Amniotic epithelial cell (primary cell): Measurements from ENCODE around the gene C17orf100.
"Not testable (repeated sequence)": the region's sequence is repeated elsewhere in the genome, so short reads cannot be mapped to it uniquely, and the experiment has no call there.

Source experiments
- DNase-seq: peaks from one replicate; pipeline ENCODE4 v3.0.0-alpha.2; 2010; ENCODE audit warnings: low read depth

C17orf100 gene

DNA sequence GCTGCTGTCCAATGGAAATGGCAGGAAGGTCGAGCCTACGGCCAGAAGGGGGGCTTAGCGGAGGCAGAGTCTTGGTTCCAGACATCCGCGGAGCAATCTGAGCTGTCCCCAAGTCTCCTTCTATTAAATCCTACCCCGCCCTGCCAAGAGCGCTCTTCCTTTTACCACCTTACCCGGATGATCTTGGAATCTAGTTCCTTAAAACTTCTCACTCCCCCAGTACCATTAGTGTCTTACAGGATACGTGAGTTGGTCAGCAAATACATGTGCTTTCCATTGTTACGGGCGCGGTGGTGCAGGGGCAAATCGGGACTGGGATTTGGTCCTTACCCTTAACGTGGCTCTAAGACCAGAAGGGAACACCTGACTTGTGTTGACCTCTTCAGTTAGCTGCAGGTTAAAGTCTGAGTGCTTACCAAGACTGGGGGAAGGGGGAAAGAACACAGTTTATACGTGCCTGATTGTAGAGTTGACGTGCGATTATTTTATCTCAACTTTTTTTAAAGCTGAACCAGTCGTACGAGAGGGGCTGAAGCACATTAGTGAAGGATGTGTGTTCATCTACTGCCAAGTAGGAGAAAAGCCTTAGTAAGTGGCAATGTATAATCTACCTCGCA, 10.2 kb upstream of the C17orf100 start:
- DNase-seq: no peak

- DNase-seq: no peak
These were observed 9.0 kb upstream of the C17orf100 start for GRCh38 chr17:6642592-6642991.

DNA sequence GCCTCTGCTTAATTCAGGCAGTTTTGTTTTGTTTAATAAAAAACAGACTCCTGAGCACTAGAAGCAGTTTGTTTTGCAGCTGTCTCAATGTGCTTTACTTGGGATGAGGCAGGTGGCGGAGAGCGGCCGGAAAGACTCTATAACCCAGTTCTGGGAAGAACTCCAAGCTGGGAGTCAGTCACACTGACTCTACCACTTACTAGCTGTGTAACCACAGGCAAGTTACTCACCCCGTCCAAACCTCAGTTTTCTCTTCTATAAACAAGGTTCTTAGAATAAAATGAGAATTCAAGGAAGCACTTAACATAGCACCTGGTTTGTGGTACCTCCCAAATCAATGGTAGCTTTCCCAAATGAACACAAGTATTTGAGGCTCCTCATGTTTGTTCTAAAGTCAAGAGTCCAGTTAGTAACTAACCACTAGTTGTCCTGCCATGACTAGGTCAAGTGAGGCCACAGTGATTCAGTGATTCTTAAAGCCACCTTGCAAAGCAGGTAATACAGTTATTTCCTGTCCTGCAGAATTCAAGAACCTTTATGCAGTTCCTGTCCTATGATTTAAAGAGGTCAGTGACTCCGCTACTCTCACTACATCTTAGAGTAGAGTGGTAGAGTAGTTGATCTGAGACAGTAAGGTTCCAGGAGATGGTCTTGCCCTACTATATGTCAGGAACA, 8.0 kb upstream of the C17orf100 start:
- DNase-seq: peak; percentile 90

DNA sequence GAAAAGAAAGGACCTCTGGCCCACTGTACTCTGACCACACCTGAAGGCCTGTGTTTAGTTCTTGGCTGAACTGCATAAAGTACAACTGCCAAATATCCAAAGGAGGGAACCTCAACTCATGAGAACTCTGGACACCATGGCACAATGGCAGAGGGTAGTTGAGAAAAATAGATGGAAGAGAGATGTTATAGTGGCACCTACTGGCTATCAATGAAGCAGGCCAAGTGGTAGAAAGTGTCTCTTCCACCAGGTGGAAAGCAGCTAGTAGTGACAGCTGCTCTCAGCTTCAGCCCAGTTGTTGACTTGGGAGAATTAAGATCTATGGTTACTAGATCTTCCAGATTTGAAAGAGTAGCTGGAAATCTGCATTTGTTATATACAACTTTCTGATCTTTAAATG, 3.4 kb upstream of the C17orf100 start:
- DNase-seq: no peak

- DNase-seq: peak; percentile 67
These were observed 424 bp downstream of the C17orf100 start for GRCh38 chr17:6651919-6652452.

- no peak for DNase-seq
These were observed 3.5 kb downstream of the C17orf100 start for GRCh38 chr17:6654841-6655731.

DNA sequence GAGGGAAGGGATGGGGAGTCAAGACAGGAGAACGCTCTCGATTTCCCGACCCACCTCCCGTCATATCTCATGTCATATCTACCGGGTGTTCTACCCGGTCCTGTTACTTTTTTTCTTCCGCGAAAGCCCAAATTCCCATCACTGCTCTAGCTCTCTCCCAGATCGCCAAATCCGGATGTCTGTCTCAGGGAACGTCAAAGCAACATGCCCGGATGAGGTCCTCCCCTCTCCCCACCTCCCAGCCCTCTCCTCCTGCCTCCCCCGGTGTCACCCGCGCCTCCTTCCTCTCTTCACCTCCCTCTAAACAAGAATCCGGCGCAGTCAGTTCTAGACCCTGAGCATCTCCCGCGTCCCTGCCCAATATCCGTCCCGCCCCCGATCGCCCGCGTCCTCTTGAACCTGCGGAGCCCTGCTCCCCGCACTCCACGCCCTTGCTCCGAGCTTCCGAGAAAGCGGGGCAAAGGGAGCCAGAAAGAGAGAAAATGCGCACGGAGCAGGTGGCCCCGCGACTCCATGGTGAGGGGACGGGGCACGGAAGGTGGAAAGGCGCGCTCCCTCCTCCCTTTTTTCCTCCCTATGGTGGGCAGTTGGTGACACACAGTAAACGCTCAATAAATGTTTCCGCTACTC, 4.3 kb downstream of the C17orf100 start:
- DNase-seq: not testable (repeated sequence)

DNA sequence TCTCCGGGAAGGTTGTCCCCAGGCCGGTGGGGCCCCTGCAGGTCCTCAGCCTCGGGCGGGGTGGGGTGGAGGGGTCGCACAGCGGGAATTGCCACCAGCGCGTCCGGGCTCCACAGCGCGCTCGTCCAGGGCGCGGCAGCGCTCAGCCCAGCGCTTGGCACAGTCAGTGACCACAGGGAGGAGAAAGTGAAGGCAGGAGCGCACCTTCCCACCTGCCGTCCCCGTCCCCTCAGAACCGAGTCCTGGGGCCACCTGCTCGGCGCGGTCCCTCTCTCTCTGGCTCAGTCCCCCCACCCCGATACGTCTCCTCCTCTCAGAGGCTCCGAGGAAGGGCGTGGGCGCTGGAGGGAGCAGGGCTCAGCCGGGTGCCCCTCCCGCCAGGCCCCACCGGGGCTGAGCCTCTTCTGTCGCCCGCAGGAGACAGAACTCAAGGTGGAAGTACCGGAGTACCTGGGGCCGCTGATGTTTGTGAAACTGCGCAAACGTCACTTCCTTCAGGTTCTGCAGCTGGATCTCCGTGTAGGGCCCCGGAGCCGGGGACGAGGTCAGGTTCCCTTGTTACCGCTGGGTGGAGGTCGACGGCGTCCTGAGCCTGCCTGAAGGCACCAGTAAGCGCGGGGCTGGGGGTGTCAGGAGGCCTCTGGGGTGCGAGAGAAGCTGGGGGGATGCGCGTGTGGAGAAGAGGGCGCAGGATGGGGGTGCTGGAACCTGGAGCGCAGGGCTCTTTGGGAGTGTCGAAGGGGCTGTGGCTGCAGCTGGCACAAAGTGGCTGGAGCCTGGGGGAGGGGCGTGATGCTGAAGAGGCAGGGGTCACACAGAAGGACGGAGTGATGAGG, 5.5 kb downstream of the C17orf100 start:
- not testable (repeated sequence) for DNase-seq

- no peak for DNase-seq
These were observed 6.2 kb downstream of the C17orf100 start for GRCh38 chr17:6657633-6658287.

DNA sequence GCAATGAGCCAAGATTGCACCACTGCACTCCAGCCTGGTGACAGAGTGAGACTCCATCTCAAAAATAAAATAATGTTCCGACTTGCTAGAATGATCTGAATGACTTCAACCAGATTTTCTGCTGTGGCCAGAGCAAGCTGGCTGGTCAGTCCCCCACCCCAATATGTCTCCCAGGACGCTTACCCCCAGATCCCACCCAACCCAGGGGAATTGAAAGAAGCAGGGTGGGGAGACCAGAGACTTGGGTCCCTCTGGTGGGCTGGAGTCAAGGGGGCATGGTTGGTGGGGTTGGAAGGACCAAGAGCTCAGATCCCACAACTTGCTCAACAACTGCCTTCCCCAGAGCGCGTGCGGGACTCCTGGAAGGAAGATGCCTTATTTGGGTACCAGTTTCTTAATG, 6.8 kb downstream of the C17orf100 start:
- DNase-seq: not testable (repeated sequence)

DNA sequence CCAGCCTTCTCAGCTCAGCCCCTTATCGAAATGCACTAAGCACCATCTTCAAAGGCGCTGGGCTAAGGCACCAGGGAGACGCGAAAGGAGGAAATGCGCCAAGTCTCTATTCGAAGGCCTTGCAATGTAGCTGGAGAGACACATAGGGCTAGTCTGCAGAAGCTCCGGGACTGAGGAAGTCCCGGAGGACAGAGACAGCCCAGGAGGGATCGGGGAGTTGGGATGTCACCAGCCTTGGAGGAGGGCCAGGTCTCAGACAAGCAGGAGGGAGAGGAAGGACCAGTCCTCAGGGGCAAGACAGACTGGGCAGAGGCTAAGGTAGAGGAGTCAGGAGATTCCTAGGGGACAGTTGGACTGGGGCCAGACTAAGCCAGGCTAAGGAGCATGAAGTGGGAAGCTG, 8.5 kb downstream of the C17orf100 start:
- no peak for DNase-seq

DNA sequence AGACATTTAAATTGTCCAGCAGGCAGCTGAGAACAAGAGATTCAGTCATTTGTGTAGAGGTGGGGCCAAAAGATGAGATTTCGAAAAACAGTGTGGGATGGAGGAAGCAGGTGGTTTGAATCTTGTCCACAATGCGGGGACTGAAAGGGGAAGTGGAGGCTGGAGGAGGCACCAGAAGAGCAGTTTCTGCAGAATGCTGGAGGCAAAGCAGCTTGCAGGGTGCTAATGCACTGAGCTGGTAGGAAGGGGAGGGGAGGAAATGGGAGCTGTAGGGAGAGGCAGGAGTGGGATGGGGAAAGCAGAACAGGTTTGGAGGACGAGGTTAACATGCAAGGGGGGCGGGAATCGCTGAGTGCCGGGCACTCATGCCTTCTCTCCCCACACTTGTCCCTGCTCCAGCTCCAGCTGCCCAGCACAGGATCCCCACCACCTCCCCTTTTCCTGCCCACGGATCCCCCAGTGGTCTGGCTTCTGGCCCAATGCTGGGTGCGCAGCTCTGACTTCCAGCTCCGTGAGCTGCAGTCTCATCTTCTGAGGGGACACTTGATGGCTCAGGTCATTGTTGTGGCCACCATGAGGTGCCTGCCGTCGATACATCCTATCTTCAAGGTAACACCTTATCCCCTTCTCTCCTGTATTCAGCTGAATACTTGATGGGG, 9.4 kb downstream of the C17orf100 start:
- DNase-seq: no peak

GRCh38 chr17:6661464-6661848, 9.9 kb downstream of the C17orf100 start:
- DNase-seq: no peak

GRCh38 chr17:6663200-6663599, 11.6 kb downstream of the C17orf100 start:
- not testable (repeated sequence) for DNase-seq

DNA sequence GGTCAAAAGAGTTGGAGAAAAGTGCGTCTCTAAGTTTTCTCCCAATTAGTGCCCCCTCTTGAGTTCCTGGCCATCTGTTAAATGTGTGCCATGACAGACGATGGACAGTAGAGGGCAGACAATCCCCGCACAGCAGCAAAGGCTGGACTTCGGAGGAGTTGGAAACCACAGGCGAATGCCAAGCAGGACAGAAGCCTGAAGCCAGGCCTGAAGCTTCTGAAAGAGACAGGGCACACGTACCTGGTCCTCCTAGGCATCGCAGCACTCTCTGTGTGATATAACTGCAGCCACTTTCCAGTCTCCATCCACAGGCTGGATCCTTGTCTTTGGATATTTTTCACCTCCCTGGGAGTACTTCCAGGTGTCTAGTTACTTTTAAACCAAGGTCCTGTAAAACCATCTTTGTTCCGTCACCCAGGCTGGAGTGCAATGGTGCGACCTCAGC, 14.5 kb downstream of the C17orf100 start:
- peak; percentile 74 for DNase-seq

- DNase-seq: no peak
These were observed 15.0 kb downstream of the C17orf100 start for GRCh38 chr17:6666557-6666956.

DNA sequence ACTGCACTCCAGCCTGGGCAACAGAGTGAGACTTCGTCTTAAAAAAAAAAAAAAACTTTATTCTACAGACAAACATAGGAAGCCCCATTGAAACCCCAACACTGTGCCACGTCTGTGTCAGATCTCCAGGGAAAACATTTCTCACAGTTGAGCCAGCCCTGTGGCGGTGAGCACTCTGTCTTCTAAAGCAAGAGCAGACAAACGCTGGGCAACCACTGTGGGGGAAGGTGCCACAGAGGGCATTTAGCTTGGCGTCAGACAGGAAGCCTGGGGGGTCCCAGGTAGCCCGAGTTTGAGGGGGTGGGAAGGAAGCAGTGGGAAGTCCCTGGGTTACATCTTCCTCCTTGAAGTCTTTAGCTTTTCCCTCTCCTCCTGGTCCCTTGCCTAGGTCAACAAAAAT, 16.0 kb downstream of the C17orf100 start:
- no peak for DNase-seq

GRCh38 chr17:6668219-6668618, 16.7 kb downstream of the C17orf100 start:
- DNase-seq: no peak

DNA sequence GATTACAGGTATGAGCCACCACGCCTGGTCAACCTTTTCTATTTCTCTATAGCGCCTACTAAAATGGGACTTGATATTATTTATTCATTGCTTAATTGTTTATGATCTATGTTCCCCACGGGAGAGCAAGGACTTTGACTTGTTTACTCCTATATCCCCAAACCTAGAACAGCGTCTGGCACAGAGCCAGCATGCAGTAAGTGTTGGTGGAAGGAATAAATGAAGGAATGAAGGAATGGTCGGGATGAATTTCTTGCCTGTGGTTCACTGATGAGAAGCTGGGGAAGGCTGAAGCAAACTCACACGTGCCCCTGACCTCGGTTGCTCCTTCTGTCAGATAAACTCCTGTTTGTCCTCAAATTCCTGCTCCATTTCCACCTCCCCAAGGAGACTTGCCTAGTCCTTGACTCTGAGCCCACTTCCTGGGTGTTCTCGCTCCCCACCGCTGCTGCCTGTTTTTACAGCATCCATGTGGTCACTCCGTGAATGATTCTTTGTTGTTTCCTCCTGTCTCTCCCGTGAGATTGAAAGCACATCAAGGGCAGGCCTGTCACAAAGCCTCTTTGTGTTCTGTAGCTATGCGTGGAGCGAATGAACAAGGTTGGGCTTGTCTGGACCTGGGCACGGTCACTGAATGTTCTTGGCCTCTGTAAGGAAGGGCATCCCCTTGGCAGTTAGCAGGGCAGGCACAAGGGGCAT, 17.3 kb downstream of the C17orf100 start:
- no peak for DNase-seq
